PC-3 (cell line): ENCODE measurements around the gene KIF2A. TPM values are rescaled to one million over a fixed set of nuclear protein-coding genes. Genes with fewer than 3 reads are reported as not detected.

ENCODE experiments used
- ATAC-seq: fragments of 200-7000 bp; cut with Tn5 transposase; 2 replicates; pipeline ENCODE4 v1.9.1; 2020; ENCODE audit warnings: mild to moderate bottlenecking, moderate library complexity
- BruUV-seq: library from RNA; stranded (reverse); fragments of 400-500 nt; replicated peaks from 2 replicates; lab custom pipeline; 2021; lab: Mats Ljungman, UMichigan
- CTCF ChIA-PET: fragments of 300-600 bp; sonication (Branson Sonifier 250); formaldehyde crosslinking; loops from one replicate; lab custom pipeline; 2022; ENCODE audit warnings: antibody characterized with exemption; lab: Charles Lee
- POLR2A ChIA-PET: fragments of 300-600 bp; sonication (Branson Sonifier 250); formaldehyde crosslinking; loops from one replicate; lab custom pipeline; 2022; ENCODE audit warnings: antibody characterized with exemption; ENCODE audit not compliant: unreplicated experiment; lab: Charles Lee
- DNase-seq: peaks from one replicate; pipeline ENCODE4 v3.0.0-alpha.2; 2015
- H2AFZ ChIP-seq: fragments of 300-600 bp; sonication (generic); 2 replicates; pipeline ENCODE4 v1.6.0; 2016; ENCODE audit warnings: antibody characterized with exemption, low read length
- H3F3A ChIP-seq: fragments of 300-600 bp; sonication (generic); one replicate; pipeline ENCODE4 v1.6.0; 2017; ENCODE audit warnings: antibody characterized with exemption, low read length, control low read depth, mild to moderate bottlenecking; ENCODE audit not compliant: unreplicated experiment
- H3K27ac ChIP-seq: fragments of 300-600 bp; sonication (generic); 2 replicates; pipeline ENCODE4 v1.5.1; 2016; ENCODE audit warnings: mild to moderate bottlenecking, low read length
- H3K27me3 ChIP-seq: fragments of 300-600 bp; sonication (generic); 2 replicates; pipeline ENCODE4 v1.6.1; 2016; ENCODE audit warnings: low read length, mixed read lengths
- H3K36me3 ChIP-seq: fragments of 300-600 bp; sonication (generic); 2 replicates; pipeline ENCODE4 v1.6.1; 2016; ENCODE audit warnings: low read depth, mixed run types, low read length, mixed read lengths
- H3K4me1 ChIP-seq: fragments of 300-600 bp; sonication (generic); 2 replicates; pipeline ENCODE4 v1.5.1; 2016; ENCODE audit warnings: low read length; ENCODE audit not compliant: insufficient read depth
- H3K4me2 ChIP-seq: fragments of 300-600 bp; sonication (generic); 2 replicates; pipeline ENCODE4 v1.6.0; 2016; ENCODE audit warnings: low read length
- H3K4me3 ChIP-seq: fragments of 300-600 bp; sonication (generic); 2 replicates; pipeline ENCODE4 v1.5.1; 2016; ENCODE audit warnings: mild to moderate bottlenecking, low read length, mixed read lengths
- H3K79me2 ChIP-seq: fragments of 300-600 bp; sonication (generic); 2 replicates; pipeline ENCODE4 v1.6.1; 2017; ENCODE audit warnings: low read length, mixed read lengths
- H3K9ac ChIP-seq: fragments of 300-600 bp; sonication (generic); 2 replicates; pipeline ENCODE4 v1.6.0; 2016; ENCODE audit warnings: mild to moderate bottlenecking, low read length
- H3K9me2 ChIP-seq: fragments of 300-600 bp; sonication (generic); replicated peaks from 2 replicates; pipeline ENCODE4 v1.6.1; 2016; ENCODE audit warnings: mixed run types, low read length, mixed read lengths
- H3K9me3 ChIP-seq: fragments of 300-600 bp; sonication (generic); 2 replicates; pipeline ENCODE4 v1.6.1; 2016; ENCODE audit warnings: low read length, mixed read lengths
- H4K20me1 ChIP-seq: fragments of 300-600 bp; sonication (generic); 2 replicates; pipeline ENCODE4 v1.6.1; 2016; ENCODE audit warnings: low read length, mixed read lengths
- EZH2 ChIP-seq: fragments of 300-600 bp; sonication (generic); IDR thresholded peaks from one replicate; pipeline ENCODE4 v1.6.1; 2017; ENCODE audit warnings: antibody characterized with exemption, mild to moderate bottlenecking, low read length; ENCODE audit not compliant: unreplicated experiment
- EZH2phosphoT487 ChIP-seq: fragments of 300-600 bp; sonication (generic); IDR thresholded peaks from 2 replicates; pipeline ENCODE4 v1.6.1; 2018; ENCODE audit warnings: mild to moderate bottlenecking, antibody characterized with exemption, low read length, borderline replicate concordance
- intact Hi-C: fragments of 100-400 bp; cut with micrococcal nuclease; formaldehyde crosslinking; loops from 2 replicates; pipeline ENCODE4 v1.9.0; 2023
- total RNA-seq: library from RNA; depleted of rRNA; stranded (reverse); fragments of >200 nt; gene quantifications from 2 replicates; pipeline ENCODE4 v1.2.3, GENCODE V29; 2014
- TF ChIP-seq, protein P1 (sequence below): fragments of 300-600 bp; sonication (generic); conservative IDR thresholded peaks from 2 replicates; pipeline ENCODE4 v1.5.1; 2017; ENCODE audit warnings: antibody characterized with exemption, low read depth, mild to moderate bottlenecking, low read length

KIF2A gene
- total RNA-seq, 1 experiment from 2014 or later: 26.4 TPM

DNA sequence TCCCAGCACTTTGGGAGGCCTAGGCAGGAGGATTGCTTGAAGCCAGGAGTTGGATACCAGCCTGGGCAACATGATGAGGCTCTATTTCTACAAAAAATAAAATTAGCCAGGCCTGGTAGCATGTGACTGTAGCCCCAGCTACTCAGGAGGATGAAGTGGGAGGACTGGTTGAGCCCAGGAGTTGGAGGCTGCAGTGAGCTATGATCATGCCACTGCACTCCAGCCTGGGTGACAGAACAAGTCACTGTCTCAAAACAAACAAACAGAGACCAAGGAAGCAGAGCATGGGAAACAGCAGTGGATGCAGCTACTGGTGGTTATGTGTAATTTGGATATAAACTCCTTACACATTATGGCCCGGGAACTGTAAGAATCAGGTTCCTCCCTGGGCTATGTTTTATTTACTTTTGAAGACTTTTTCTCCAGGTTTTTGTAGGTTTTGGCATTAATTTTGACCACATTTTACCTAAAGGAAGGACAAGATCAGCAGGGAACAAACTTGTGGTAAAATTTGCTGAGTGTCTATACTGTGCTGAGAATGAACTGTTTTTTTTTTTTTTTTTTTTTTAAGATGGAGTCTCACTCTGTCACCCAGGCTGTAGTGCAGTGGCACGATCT, 8.3 kb downstream of the KIF2A start:
- intact Hi-C loops: no loop called here
- no peak for DNase-seq
- ATAC-seq: peak; percentile 27; the same call in 1 of the 2 replicates
- Histone ChIP-seq H3K27me3 (no peaks in the 10 kb centered on the region), H3K4me3 (no peak overlapping the region), H3K9ac (no peak overlapping the region), H3K36me3 (no peaks in the 10 kb centered on the region), H2AFZ (no peak overlapping the region), H3K9me2 (no peaks in the 10 kb centered on the region), H4K20me1 (peaks cover 40% of the 10 kb centered on the region), H3K9me3 (no peaks in the 10 kb centered on the region), H3K27ac (no peak overlapping the region), H3K4me2 (no peak overlapping the region), H3K79me2 (peaks cover 95% of the 10 kb centered on the region), H3F3A (no peaks in the 10 kb centered on the region), H3K4me1 (peaks cover 24% of the 10 kb centered on the region)
- CTCF ChIA-PET: no interaction called here
- TF ChIP-seq EZH2: no peak
- TF ChIP-seq EZH2phosphoT487: no peak
- TF ChIP-seq, protein P1, sequence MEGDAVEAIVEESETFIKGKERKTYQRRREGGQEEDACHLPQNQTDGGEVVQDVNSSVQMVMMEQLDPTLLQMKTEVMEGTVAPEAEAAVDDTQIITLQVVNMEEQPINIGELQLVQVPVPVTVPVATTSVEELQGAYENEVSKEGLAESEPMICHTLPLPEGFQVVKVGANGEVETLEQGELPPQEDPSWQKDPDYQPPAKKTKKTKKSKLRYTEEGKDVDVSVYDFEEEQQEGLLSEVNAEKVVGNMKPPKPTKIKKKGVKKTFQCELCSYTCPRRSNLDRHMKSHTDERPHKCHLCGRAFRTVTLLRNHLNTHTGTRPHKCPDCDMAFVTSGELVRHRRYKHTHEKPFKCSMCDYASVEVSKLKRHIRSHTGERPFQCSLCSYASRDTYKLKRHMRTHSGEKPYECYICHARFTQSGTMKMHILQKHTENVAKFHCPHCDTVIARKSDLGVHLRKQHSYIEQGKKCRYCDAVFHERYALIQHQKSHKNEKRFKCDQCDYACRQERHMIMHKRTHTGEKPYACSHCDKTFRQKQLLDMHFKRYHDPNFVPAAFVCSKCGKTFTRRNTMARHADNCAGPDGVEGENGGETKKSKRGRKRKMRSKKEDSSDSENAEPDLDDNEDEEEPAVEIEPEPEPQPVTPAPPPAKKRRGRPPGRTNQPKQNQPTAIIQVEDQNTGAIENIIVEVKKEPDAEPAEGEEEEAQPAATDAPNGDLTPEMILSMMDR: no peak
- no TSS peak for BruUV-seq
- POLR2A ChIA-PET: no interaction called here

DNA sequence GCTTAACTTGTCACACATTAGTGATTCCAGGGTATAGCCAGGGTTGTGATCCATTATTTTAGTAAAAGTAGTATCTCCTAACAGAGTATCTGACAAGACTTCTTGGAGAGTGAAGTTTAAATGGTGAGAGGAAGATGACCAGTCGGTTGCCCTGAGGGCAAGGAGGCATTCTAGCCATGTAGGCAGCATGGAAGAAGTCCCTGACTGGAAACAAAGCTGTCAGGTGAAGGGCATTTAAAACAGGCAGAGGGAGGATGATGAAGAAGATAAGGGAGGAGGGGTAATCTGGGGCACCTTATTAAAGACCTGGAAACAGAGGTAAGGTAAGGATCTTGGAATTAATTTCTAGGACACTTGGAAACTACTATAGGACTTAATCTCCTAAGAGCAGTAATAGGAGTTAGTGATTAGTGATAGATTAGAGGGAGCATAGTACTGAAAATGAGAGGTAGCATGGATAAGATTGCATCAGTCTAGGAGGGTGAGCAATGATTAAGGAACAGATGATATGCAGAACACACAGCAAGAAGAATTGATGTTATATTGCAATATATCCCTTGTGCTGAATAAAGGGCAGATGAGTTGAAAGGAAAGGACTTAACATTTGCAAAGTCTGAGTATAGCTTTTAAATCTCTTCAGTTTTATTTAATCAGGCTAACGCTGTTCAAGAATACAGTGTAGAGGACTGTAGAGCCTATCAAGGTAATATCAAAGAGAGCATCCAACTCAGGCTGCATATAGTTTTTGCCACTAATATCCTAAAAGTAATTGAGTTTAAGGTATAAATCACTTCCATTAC, 9.6 kb downstream of the KIF2A start:
- H3K9me3 ChIP-seq: no peaks in the 10 kb centered on the region
- H3K4me1 ChIP-seq: peaks cover 24% of the 10 kb centered on the region
- H3K27ac ChIP-seq: no peak overlapping the region
- H3K27me3 ChIP-seq: no peaks in the 10 kb centered on the region
- ATAC-seq (no peak), DNase-seq (no peak)
- no peak overlapping the region for H3K4me3 ChIP-seq
- TF ChIP-seq, protein P1: no peak
- TF ChIP-seq EZH2phosphoT487 (no peak), EZH2 (no peak)
- no peak overlapping the region for H3K4me2 ChIP-seq
- no peaks in the 10 kb centered on the region for H3K36me3 ChIP-seq
- no peak overlapping the region for H3K9ac ChIP-seq
- H3K79me2 ChIP-seq: peaks cover 96% of the 10 kb centered on the region
- peaks cover 41% of the 10 kb centered on the region for H4K20me1 ChIP-seq
- H3K9me2 ChIP-seq: no peaks in the 10 kb centered on the region
- intact Hi-C loops: no loop called here
- H3F3A ChIP-seq: no peaks in the 10 kb centered on the region
- no TSS peak for BruUV-seq
- CTCF ChIA-PET: no interaction called here
- H2AFZ ChIP-seq: no peak overlapping the region
- POLR2A ChIA-PET: no interaction called here

DNA sequence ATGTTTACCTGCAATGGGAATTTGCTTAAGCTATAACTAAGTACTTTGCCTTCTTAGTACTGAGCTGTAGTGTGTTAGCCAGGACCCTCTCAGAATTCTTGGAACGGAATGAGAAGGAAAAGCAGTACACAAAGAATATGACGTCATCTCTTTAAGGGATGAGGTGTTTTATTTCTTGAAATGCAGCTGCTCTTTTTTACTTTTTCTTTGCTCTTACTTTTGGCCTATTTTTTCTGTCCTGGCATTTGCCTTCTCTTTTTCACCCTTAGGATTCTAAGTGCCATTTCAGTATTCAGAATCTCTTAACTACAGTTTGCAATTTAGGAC, 10.1 kb downstream of the KIF2A start:
- H3K9me3 ChIP-seq: no peaks in the 10 kb centered on the region
- H3K4me2 ChIP-seq: no peak overlapping the region
- ChIA-PET POLR2A (no interaction called here), CTCF (no interaction called here)
- H3K27ac ChIP-seq: no peak overlapping the region
- DNase-seq (no peak), ATAC-seq (no peak)
- no peak for TF ChIP-seq EZH2
- TF ChIP-seq EZH2phosphoT487: no peak
- TF ChIP-seq, protein P1: no peak
- no TSS peak for BruUV-seq
- no peaks in the 10 kb centered on the region for H3K9me2 ChIP-seq
- no peaks in the 10 kb centered on the region for H3F3A ChIP-seq
- no peak overlapping the region for H3K4me3 ChIP-seq
- peaks cover 24% of the 10 kb centered on the region for H3K4me1 ChIP-seq
- H3K79me2 ChIP-seq: peaks cover 96% of the 10 kb centered on the region
- H4K20me1 ChIP-seq: peaks cover 37% of the 10 kb centered on the region
- H3K9ac ChIP-seq: no peak overlapping the region
- H3K36me3 ChIP-seq: no peaks in the 10 kb centered on the region
- no peak overlapping the region for H2AFZ ChIP-seq
- intact Hi-C loops: no loop called here
- H3K27me3 ChIP-seq: no peaks in the 10 kb centered on the region
